ENCODE measurements around the gene SORCS2.

The SORCS2 gene

GRCh38 chr4:7536876-7537275 lies 344.5 kb downstream of the SORCS2 start:
- Histone ChIP-seq H3K9me3 (ENCODE audit: control insufficient read depth, insufficient read depth, low read length) (no peaks in the 10 kb centered on the region), H3K27me3 (ENCODE audit: control insufficient read depth, insufficient read depth, low read length) (no peaks in the 10 kb centered on the region), H3K36me3 (ENCODE audit: control insufficient read depth, insufficient read depth, low read length) (no peaks in the 10 kb centered on the region), H3K9ac (ENCODE audit: low read depth, low read length) (no peak overlapping the region), H3K4me1 (ENCODE audit: control insufficient read depth, insufficient read depth, low read length) (no peaks in the 10 kb centered on the region; the same call in 1 of the 2 replicates), H3K27ac (ENCODE audit: low read depth, low read length) (no peak overlapping the region), H3K4me3 (ENCODE audit: low read depth, low read length) (no peak overlapping the region)

DNA sequence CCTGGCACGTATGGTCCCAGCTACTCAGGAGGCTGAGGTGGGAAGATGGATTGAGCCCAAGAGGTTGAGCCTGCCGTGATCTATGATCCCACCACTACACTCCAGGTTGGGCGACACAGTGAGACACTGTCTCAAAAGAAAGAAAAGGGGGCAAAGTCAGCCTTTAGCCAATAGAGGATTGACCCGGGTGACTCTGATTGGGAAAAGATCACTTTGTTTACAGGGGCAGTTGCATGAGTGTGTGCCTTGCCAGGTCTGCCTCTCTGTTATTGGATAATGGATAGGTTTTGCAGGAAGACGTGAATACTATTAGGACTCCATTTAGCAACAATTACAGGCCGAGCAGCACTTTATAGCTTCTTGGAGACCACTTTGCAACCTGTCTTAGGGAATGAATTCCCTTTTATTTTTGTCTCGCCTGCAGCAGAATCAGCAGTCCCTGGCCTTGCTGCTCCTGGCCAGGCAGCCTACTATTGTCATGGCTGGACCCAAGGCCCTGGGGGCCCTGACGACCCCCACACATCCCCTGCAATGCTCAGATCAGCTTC lies 345.6 kb downstream of the SORCS2 start:
- Histone ChIP-seq H3K27ac (ENCODE audit: low read depth, low read length) (no peak overlapping the region), H3K36me3 (ENCODE audit: control insufficient read depth, insufficient read depth, low read length) (no peaks in the 10 kb centered on the region), H3K27me3 (ENCODE audit: control insufficient read depth, insufficient read depth, low read length) (no peaks in the 10 kb centered on the region), H3K4me3 (ENCODE audit: low read depth, low read length) (no peak overlapping the region), H3K4me1 (ENCODE audit: control insufficient read depth, insufficient read depth, low read length) (no peaks in the 10 kb centered on the region), H3K9me3 (ENCODE audit: control insufficient read depth, insufficient read depth, low read length) (no peaks in the 10 kb centered on the region), H3K9ac (ENCODE audit: low read depth, low read length) (no peak overlapping the region)

GRCh38 chr4:7538518-7538917 lies 346.2 kb downstream of the SORCS2 start:
- H3K27me3 ChIP-seq (ENCODE audit: control insufficient read depth, insufficient read depth, low read length) = no peaks in the 10 kb centered on the region

DNA sequence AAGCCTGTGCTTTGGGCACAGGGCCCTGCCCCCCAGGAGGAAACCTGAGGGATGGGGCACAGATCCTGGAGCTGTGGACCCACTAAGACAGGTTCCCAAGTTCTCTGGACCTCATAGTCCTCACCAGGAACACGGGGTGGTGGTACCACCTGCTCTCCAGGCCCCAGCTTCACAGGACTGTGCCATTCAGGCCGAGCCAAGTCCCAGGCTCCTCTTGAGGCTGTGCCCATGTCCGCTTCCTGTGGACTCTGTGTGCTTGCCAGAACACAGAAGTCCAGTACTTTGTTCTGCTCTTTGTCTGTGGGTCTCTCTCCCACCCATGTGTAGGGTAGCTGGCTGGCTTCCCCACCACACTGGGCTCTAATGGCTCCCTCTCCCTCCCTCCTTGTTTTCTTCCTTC lies 346.8 kb downstream of the SORCS2 start:
- Histone ChIP-seq H3K9me3 (ENCODE audit: control insufficient read depth, insufficient read depth, low read length) (no peaks in the 10 kb centered on the region), H3K9ac (ENCODE audit: low read depth, low read length) (no peak overlapping the region), H3K4me1 (ENCODE audit: control insufficient read depth, insufficient read depth, low read length) (no peaks in the 10 kb centered on the region), H3K4me3 (ENCODE audit: low read depth, low read length) (no peak overlapping the region), H3K27me3 (ENCODE audit: control insufficient read depth, insufficient read depth, low read length) (no peaks in the 10 kb centered on the region), H3K27ac (ENCODE audit: low read depth, low read length) (no peak overlapping the region), H3K36me3 (ENCODE audit: control insufficient read depth, insufficient read depth, low read length) (no peaks in the 10 kb centered on the region)

More at GRCh38 chr4:7538518-7538917, 346.2 kb downstream of the SORCS2 start:
- Histone ChIP-seq H3K36me3 (ENCODE audit: control insufficient read depth, insufficient read depth, low read length) (no peaks in the 10 kb centered on the region), H3K4me3 (ENCODE audit: low read depth, low read length) (no peak overlapping the region), H3K4me1 (ENCODE audit: control insufficient read depth, insufficient read depth, low read length) (no peaks in the 10 kb centered on the region), H3K27ac (ENCODE audit: low read depth, low read length) (no peak overlapping the region), H3K9me3 (ENCODE audit: control insufficient read depth, insufficient read depth, low read length) (no peaks in the 10 kb centered on the region), H3K9ac (ENCODE audit: low read depth, low read length) (no peak overlapping the region)

DNA sequence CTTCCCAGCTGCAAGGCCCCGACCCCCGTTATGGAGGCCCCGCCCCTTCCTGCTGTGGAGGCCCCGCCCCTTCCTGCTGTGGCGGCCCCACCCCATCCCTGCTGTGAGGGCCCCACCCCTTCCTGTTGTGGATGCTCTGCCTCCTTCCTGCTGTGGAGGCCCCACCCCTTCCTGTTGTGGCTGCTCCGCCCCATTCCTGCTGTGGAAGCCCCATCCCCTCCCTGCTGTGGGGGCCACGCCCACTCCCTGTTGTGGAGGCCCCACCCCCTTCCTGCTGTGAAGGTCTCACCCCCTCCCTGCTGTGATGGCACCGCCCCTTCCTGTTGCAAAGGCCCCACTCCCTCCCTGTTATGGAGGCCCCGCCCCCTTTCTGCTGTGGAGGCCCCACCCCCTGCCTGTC lies 347.3 kb downstream of the SORCS2 start:
- H3K27ac ChIP-seq (ENCODE audit: low read depth, low read length) = no peak overlapping the region

DNA sequence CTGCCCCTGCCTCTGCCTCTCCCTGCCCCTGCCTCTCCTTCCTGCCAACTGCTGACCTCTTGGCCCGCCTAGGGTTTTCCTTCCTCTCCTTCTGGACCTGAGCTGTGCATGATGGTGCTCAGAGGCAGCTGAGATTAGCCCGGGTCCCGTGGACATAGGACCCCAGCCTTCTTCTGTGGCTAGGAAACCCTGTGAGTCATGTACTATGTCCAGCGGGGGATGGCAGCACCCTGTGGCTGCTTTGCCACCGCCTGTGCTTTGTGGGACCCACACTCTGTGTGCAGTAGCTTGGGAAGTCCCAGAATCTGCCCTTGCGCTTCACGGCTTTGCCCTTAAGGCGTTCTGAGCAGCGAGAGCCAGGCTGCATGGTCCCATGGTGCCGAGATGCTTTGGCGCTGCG lies 347.9 kb downstream of the SORCS2 start:
- no peaks in the 10 kb centered on the region for H3K36me3 ChIP-seq (ENCODE audit: control insufficient read depth, insufficient read depth, low read length)
- no peaks in the 10 kb centered on the region for H3K9me3 ChIP-seq (ENCODE audit: control insufficient read depth, insufficient read depth, low read length)
- H3K27ac ChIP-seq (ENCODE audit: low read depth, low read length) = no peak overlapping the region
- no peak overlapping the region for H3K9ac ChIP-seq (ENCODE audit: low read depth, low read length)
- no peak overlapping the region for H3K4me3 ChIP-seq (ENCODE audit: low read depth, low read length)
- H3K27me3 ChIP-seq (ENCODE audit: control insufficient read depth, insufficient read depth, low read length) = no peaks in the 10 kb centered on the region
- no peaks in the 10 kb centered on the region for H3K4me1 ChIP-seq (ENCODE audit: control insufficient read depth, insufficient read depth, low read length)

More for the DNA sequence above, 347.3 kb downstream of the SORCS2 start:
- Histone ChIP-seq H3K4me3 (ENCODE audit: low read depth, low read length) (no peak overlapping the region), H3K9ac (ENCODE audit: low read depth, low read length) (no peak overlapping the region), H3K4me1 (ENCODE audit: control insufficient read depth, insufficient read depth, low read length) (no peaks in the 10 kb centered on the region), H3K9me3 (ENCODE audit: control insufficient read depth, insufficient read depth, low read length) (no peaks in the 10 kb centered on the region), H3K27me3 (ENCODE audit: control insufficient read depth, insufficient read depth, low read length) (no peaks in the 10 kb centered on the region), H3K36me3 (ENCODE audit: control insufficient read depth, insufficient read depth, low read length) (no peaks in the 10 kb centered on the region)

GRCh38 chr4:7540654-7541413 lies 348.5 kb downstream of the SORCS2 start:
- no peak overlapping the region for H3K9ac ChIP-seq (ENCODE audit: low read depth, low read length)
- H3K27ac ChIP-seq (ENCODE audit: low read depth, low read length) = no peak overlapping the region
- no peak overlapping the region for H3K4me3 ChIP-seq (ENCODE audit: low read depth, low read length)
- H3K4me1 ChIP-seq (ENCODE audit: control insufficient read depth, insufficient read depth, low read length) = no peaks in the 10 kb centered on the region
- H3K36me3 ChIP-seq (ENCODE audit: control insufficient read depth, insufficient read depth, low read length) = no peaks in the 10 kb centered on the region
- no peaks in the 10 kb centered on the region for H3K27me3 ChIP-seq (ENCODE audit: control insufficient read depth, insufficient read depth, low read length)
- no peaks in the 10 kb centered on the region for H3K9me3 ChIP-seq (ENCODE audit: control insufficient read depth, insufficient read depth, low read length)

DNA sequence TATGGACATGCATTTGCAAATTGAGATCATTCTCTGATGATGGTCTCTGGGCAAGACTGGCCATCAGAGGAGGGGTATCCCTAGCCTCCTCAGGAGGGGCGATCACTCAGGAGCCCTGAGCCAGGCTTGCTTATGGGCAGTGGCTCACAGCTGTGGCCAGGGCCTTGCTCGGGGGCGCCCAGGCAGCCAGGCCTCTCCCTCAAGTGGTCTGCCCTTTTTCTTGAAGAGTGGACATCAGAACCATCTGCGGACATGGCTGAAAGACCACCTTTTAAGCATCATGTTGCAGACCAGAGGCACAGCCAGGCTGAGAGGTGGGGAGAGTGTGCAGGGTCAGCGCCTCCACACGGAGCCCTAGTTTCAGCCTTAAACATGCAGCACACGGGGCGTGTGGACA lies 349.1 kb downstream of the SORCS2 start:
- H3K36me3 ChIP-seq (ENCODE audit: control insufficient read depth, insufficient read depth, low read length) = no peaks in the 10 kb centered on the region
- H3K27me3 ChIP-seq (ENCODE audit: control insufficient read depth, insufficient read depth, low read length) = no peaks in the 10 kb centered on the region
- H3K4me1 ChIP-seq (ENCODE audit: control insufficient read depth, insufficient read depth, low read length) = no peaks in the 10 kb centered on the region
- no peak overlapping the region for H3K9ac ChIP-seq (ENCODE audit: low read depth, low read length)
- no peaks in the 10 kb centered on the region for H3K9me3 ChIP-seq (ENCODE audit: control insufficient read depth, insufficient read depth, low read length)
- no peak overlapping the region for H3K27ac ChIP-seq (ENCODE audit: low read depth, low read length)
- H3K4me3 ChIP-seq (ENCODE audit: low read depth, low read length) = no peak overlapping the region

DNA sequence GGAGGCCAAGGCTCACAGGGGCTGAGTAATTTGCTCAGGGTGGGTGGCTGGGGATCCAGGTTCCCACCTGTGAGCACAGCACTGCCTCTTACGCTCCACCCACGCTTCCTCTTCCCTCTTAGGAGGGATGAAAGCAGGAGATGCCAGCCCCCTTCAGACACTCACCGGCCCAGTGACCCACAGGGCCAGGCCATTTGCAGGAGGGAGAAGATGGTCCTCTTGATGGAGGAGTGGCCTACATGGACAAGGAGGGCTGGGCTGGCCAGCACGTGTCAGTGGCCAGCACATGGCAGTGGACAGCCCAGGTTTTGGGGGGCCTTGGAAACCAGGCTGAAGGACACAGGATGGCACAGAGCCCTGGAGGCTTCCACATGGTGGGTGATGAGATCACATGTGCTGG lies 350.4 kb downstream of the SORCS2 start:
- Histone ChIP-seq H3K36me3 (ENCODE audit: control insufficient read depth, insufficient read depth, low read length) (no peaks in the 10 kb centered on the region), H3K9me3 (ENCODE audit: control insufficient read depth, insufficient read depth, low read length) (no peaks in the 10 kb centered on the region)

GRCh38 chr4:7546152-7546808 lies 353.9 kb downstream of the SORCS2 start:
- Histone ChIP-seq H3K4me3 (ENCODE audit: low read depth, low read length) (no peak overlapping the region), H3K9me3 (ENCODE audit: control insufficient read depth, insufficient read depth, low read length) (no peaks in the 10 kb centered on the region), H3K4me1 (ENCODE audit: control insufficient read depth, insufficient read depth, low read length) (no peaks in the 10 kb centered on the region), H3K36me3 (ENCODE audit: control insufficient read depth, insufficient read depth, low read length) (no peaks in the 10 kb centered on the region), H3K9ac (ENCODE audit: low read depth, low read length) (no peak overlapping the region), H3K27me3 (ENCODE audit: control insufficient read depth, insufficient read depth, low read length) (no peaks in the 10 kb centered on the region), H3K27ac (ENCODE audit: low read depth, low read length) (no peak overlapping the region)

More for the DNA sequence above, 350.4 kb downstream of the SORCS2 start:
- Histone ChIP-seq H3K27ac (ENCODE audit: low read depth, low read length) (no peak overlapping the region), H3K4me3 (ENCODE audit: low read depth, low read length) (no peak overlapping the region), H3K4me1 (ENCODE audit: control insufficient read depth, insufficient read depth, low read length) (no peaks in the 10 kb centered on the region), H3K9ac (ENCODE audit: low read depth, low read length) (no peak overlapping the region), H3K27me3 (ENCODE audit: control insufficient read depth, insufficient read depth, low read length) (no peaks in the 10 kb centered on the region)

DNA sequence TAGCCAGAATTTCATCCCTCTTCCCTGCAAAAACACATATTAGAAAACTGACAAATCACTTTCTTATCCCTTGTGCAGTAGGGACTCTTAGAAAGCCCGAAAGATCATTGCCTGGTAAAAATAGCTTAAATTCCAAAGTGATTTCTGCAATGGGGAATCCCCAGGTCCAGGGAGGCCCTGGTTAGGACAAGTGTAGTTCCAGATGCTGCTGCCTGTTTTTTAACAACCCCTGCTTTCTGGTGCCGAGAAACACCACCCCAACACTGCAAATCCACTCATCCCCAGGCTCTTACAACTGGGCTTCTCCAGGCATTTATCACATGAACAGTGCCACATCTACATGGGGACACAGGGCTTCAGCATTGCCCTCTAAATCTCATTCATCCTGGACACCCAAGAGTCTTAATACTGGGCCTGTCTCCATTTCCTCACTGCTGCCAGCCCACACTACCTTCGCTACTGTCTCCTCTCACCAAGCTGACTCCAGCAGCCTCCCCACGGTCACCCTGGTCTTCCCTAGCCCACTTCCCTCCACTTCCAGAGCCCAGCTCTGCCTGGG lies 354.6 kb downstream of the SORCS2 start:
- no peaks in the 10 kb centered on the region for H3K36me3 ChIP-seq (ENCODE audit: control insufficient read depth, insufficient read depth, low read length)
- H3K9me3 ChIP-seq (ENCODE audit: control insufficient read depth, insufficient read depth, low read length) = 0 out of 2 replicates have a peak, but pooled peaks cover 2% of the 10 kb centered on the region
- no peaks in the 10 kb centered on the region for H3K4me1 ChIP-seq (ENCODE audit: control insufficient read depth, insufficient read depth, low read length)
- H3K27me3 ChIP-seq (ENCODE audit: control insufficient read depth, insufficient read depth, low read length) = no peaks in the 10 kb centered on the region
- H3K27ac ChIP-seq (ENCODE audit: low read depth, low read length) = no peak overlapping the region
- no peak overlapping the region for H3K4me3 ChIP-seq (ENCODE audit: low read depth, low read length)
- H3K9ac ChIP-seq (ENCODE audit: low read depth, low read length) = no peak overlapping the region

Data from HUES48 (cell line).